ENCODE results near the gene DEK.

- no peak for TF ChIP-seq CTCF (IDR thresholded peaks at IDR 0.05)
- no peak for TF ChIP-seq POLR2A (IDR thresholded peaks at IDR 0.05)
These were observed 29.0 kb upstream of the DEK start for GRCh38 chr6:18293076-18293904.
